ENCODE results near the gene NR6A1.

NR6A1 gene

DNA sequence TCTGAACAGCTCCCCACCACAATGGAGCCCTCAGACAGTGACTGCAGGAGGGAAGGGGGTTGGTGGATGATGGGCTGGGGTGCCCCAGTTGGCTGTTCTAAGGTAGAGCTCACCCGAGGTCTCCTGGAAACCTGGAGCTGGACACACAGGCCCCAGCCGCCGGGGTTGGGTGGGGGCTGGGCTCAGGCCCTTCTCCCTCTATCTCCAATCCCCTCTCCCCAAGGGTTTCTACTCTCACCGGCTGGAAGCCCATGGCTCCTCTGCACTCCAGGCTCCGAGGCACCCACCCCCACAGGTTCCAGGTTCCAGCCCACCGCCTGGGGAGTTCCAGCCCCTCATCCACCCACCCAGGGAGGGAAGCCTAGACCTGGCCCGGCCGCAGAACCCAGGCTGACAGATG is 264.7 kb downstream of the NR6A1 start:
- H2AFZ ChIP-seq (ENCODE audit: low read depth, low read length, severe bottlenecking), result no peak overlapping the region
- H3K27me3 ChIP-seq (ENCODE audit: low read length), result no peaks in the 10 kb centered on the region
- no peak overlapping the region for H3K27ac ChIP-seq (ENCODE audit: low read depth, low read length)
- H3K36me3 ChIP-seq (ENCODE audit: low read length), result no peaks in the 10 kb centered on the region
- H3K9me2 ChIP-seq (replicated peaks; ENCODE audit: insufficient read depth, low read length), result no peaks in the 10 kb centered on the region
- no peaks in the 10 kb centered on the region for H3F3A ChIP-seq (ENCODE audit: insufficient read depth)
- no peak overlapping the region for H3K4me2 ChIP-seq (ENCODE audit: low read depth, low read length, poor library complexity, severe bottlenecking)
- H4K20me1 ChIP-seq (ENCODE audit: low read depth, low read length), result no peaks in the 10 kb centered on the region
- no peak overlapping the region for H3K9ac ChIP-seq (ENCODE audit: low read length)
- TF ChIP-seq, protein P1, sequence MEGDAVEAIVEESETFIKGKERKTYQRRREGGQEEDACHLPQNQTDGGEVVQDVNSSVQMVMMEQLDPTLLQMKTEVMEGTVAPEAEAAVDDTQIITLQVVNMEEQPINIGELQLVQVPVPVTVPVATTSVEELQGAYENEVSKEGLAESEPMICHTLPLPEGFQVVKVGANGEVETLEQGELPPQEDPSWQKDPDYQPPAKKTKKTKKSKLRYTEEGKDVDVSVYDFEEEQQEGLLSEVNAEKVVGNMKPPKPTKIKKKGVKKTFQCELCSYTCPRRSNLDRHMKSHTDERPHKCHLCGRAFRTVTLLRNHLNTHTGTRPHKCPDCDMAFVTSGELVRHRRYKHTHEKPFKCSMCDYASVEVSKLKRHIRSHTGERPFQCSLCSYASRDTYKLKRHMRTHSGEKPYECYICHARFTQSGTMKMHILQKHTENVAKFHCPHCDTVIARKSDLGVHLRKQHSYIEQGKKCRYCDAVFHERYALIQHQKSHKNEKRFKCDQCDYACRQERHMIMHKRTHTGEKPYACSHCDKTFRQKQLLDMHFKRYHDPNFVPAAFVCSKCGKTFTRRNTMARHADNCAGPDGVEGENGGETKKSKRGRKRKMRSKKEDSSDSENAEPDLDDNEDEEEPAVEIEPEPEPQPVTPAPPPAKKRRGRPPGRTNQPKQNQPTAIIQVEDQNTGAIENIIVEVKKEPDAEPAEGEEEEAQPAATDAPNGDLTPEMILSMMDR (IDR thresholded peaks at IDR 0.05; ENCODE audit: insufficient read depth, low read length, poor library complexity, severe bottlenecking), result no peak
- TF ChIP-seq EZH2phosphoT487 (conservative IDR thresholded peaks at IDR 0.05; ENCODE audit: low read length), result no peak
- H3K79me2 ChIP-seq (ENCODE audit: insufficient read depth, low read length), result no peaks in the 10 kb centered on the region
- H3K9me3 ChIP-seq (ENCODE audit: insufficient read depth, low read length), result no peaks in the 10 kb centered on the region
- H3K4me3 ChIP-seq (ENCODE audit: insufficient read depth, low read length, poor library complexity, severe bottlenecking), result no peak overlapping the region

DNA sequence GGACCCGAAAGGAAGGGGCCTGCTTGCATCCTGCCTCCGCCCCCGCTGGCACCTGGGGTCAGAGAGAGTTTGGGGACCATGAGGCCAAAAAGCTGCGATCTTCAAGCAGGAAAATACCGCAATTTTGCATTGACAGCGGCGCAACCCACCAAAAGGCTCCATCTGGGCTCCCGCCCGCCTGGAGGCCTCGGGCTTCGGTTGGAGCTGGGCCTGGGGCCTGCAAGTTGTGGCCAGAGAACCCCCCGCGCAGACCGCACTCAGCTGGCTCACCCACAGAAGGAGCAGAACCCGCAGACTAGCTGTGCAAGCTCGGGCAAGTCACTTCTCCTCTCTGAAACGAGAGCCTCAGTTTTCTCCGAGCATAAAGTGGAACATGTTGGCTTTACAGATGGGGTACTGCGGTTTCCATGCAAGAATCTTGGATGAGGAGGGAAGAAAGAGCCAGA is 265.2 kb downstream of the NR6A1 start:
- Histone ChIP-seq H4K20me1 (ENCODE audit: low read depth, low read length) (no peaks in the 10 kb centered on the region), H3K4me3 (ENCODE audit: insufficient read depth, low read length, poor library complexity, severe bottlenecking) (no peak overlapping the region), H3K27me3 (ENCODE audit: low read length) (no peaks in the 10 kb centered on the region), H3F3A (ENCODE audit: insufficient read depth) (no peaks in the 10 kb centered on the region), H3K27ac (ENCODE audit: low read depth, low read length) (no peak overlapping the region), H3K79me2 (ENCODE audit: insufficient read depth, low read length) (no peaks in the 10 kb centered on the region), H2AFZ (ENCODE audit: low read depth, low read length, severe bottlenecking) (no peak overlapping the region), H3K9me3 (ENCODE audit: insufficient read depth, low read length) (no peaks in the 10 kb centered on the region), H3K9ac (ENCODE audit: low read length) (no peak overlapping the region), H3K36me3 (ENCODE audit: low read length) (no peaks in the 10 kb centered on the region), H3K9me2 (replicated peaks; ENCODE audit: insufficient read depth, low read length) (no peaks in the 10 kb centered on the region), H3K4me2 (ENCODE audit: low read depth, low read length, poor library complexity, severe bottlenecking) (no peak overlapping the region)
- no peak for TF ChIP-seq EZH2phosphoT487 (conservative IDR thresholded peaks at IDR 0.05; ENCODE audit: low read length)
- TF ChIP-seq, protein P1 (IDR thresholded peaks at IDR 0.05; ENCODE audit: insufficient read depth, low read length, poor library complexity, severe bottlenecking), result no peak

DNA sequence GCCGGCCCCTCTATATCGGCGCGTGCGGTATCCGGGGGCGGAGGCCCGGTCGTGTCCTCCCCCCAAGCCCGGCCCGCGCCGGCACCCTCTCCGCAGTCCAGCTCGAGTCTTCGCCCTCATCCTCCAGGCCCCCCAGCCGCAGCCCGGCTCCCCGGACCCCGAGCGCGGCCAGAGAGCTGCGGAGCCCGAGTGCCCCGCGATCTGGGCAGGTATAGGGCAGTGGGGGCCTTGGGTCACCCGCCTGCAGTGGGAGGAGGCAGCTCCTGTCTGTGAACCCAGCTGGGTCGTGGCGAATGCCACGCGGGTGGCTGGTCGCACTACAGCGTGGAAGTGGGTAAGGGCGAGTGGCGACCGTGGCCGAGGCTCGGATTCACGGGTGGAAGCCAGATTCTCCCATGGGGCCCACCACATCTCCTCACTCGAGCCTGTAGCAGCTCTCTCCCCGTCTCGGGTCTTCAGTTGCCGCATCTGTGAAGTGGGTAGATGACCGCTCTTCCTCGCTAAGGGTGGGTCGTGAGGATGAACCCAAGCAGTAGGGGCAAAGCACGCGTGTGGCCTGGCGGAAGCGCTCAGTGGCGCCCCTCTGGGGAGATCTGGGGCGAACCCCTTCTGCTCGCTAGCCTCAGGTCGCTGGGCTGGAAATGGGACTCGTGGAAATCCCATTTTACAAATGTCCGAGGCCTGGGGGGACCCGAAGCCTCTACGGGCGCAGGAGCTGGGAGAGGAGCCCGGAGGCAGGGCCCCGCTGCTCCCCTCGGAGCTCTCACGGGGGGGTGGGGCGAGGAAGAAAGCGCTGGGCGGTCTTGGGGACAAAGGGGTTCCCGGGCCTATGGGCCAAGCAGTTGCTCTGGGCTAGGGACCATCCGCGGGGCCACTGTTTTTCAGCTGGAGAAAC is 265.9 kb downstream of the NR6A1 start:
- no peaks in the 10 kb centered on the region for H3K36me3 ChIP-seq (ENCODE audit: low read length)
- no peaks in the 10 kb centered on the region for H3F3A ChIP-seq (ENCODE audit: insufficient read depth)
- H3K9me2 ChIP-seq (replicated peaks; ENCODE audit: insufficient read depth, low read length), result no peaks in the 10 kb centered on the region
- H4K20me1 ChIP-seq (ENCODE audit: low read depth, low read length), result no peaks in the 10 kb centered on the region
- H3K4me3 ChIP-seq (ENCODE audit: insufficient read depth, low read length, poor library complexity, severe bottlenecking), result no peak overlapping the region
- H3K27me3 ChIP-seq (ENCODE audit: low read length), result no peaks in the 10 kb centered on the region
- no peak overlapping the region for H3K4me2 ChIP-seq (ENCODE audit: low read depth, low read length, poor library complexity, severe bottlenecking)
- H3K79me2 ChIP-seq (ENCODE audit: insufficient read depth, low read length), result no peaks in the 10 kb centered on the region
- H2AFZ ChIP-seq (ENCODE audit: low read depth, low read length, severe bottlenecking), result no peak overlapping the region
- no peak overlapping the region for H3K9ac ChIP-seq (ENCODE audit: low read length)
- H3K27ac ChIP-seq (ENCODE audit: low read depth, low read length), result no peak overlapping the region
- H3K9me3 ChIP-seq (ENCODE audit: insufficient read depth, low read length), result no peaks in the 10 kb centered on the region
- TF ChIP-seq, protein P1 (IDR thresholded peaks at IDR 0.05; ENCODE audit: insufficient read depth, low read length, poor library complexity, severe bottlenecking), result no peak
- no peak for TF ChIP-seq EZH2phosphoT487 (conservative IDR thresholded peaks at IDR 0.05; ENCODE audit: low read length)
